AG09309 (cell line): ENCODE data around the gene PRLR.
"Not testable (repeated sequence)": the region's sequence is repeated elsewhere in the genome, so short reads cannot be mapped to it uniquely, and the experiment has no call there.

Experiments used
- DNase-seq: peaks from one replicate; pipeline ENCODE4 v3.0.0-alpha.2; 2010; ENCODE audit warnings: low read depth
- H3K4me3 ChIP-seq: 2 replicates; pipeline ENCODE4 v1.5.1; 2011; ENCODE audit warnings: mild to moderate bottlenecking, low read depth, low read length, moderate library complexity; ENCODE audit not compliant: control insufficient read depth
- CTCF ChIP-seq: IDR thresholded peaks from 2 replicates; pipeline ENCODE4 v1.5.1; 2011; ENCODE audit warnings: mild to moderate bottlenecking, low read depth, low read length, inconsistent platforms; ENCODE audit not compliant: insufficient read depth, control insufficient read depth; ENCODE audit errors: missing control alignments

PRLR gene

GRCh38 chr5:35253582-35253981, 23.3 kb upstream of the PRLR start:
- TF ChIP-seq CTCF = no peak
- DNase-seq = no peak
- H3K4me3 ChIP-seq = no peak overlapping the region

GRCh38 chr5:35252963-35253362, 22.7 kb upstream of the PRLR start:
- no peak for TF ChIP-seq CTCF
- no peak for DNase-seq
- no peak overlapping the region for H3K4me3 ChIP-seq

GRCh38 chr5:35248843-35249780, 18.8 kb upstream of the PRLR start:
- no peak for TF ChIP-seq CTCF
- no peak for DNase-seq
- peak overlapping the region; percentile 8 for H3K4me3 ChIP-seq

GRCh38 chr5:35247648-35248034, 17.4 kb upstream of the PRLR start:
- no peak for TF ChIP-seq CTCF
- no peak overlapping the region for H3K4me3 ChIP-seq
- no peak for DNase-seq

GRCh38 chr5:35246900-35247647, 16.8 kb upstream of the PRLR start:
- H3K4me3 ChIP-seq = no peak overlapping the region
- no peak for TF ChIP-seq CTCF
- DNase-seq = no peak

GRCh38 chr5:35246411-35246810, 16.1 kb upstream of the PRLR start:
- TF ChIP-seq CTCF = no peak
- H3K4me3 ChIP-seq = no peak overlapping the region
- DNase-seq = no peak

GRCh38 chr5:35245371-35245770, 15.1 kb upstream of the PRLR start:
- DNase-seq, H3K4me3 ChIP-seq: not testable (repeated sequence)
